NOMO-1 treated with dmso at 0.1 percent for 144 hours (cell line): Measurements from ENCODE around the gene KHDC1.
A peak's percentile ranks its signal among the peaks of the same experiment; 100 is the strongest.
"Not testable (repeated sequence)": the region's sequence is repeated elsewhere in the genome, so short reads cannot be mapped to it uniquely, and the experiment has no call there.

Experiments
- DNase-seq: peaks from one replicate; lab custom pipeline; 2025; ENCODE audit not compliant: unreplicated experiment; lab: John Stamatoyannopoulos, UW

KHDC1 gene

GRCh38 chr6:73262671-73263569 is at the start of gene KHDC1:
KHDC1 (minus strand) TSS chr6:73263196; CDS start chr6:73242517, 20,679 bp downstream.
- DNase-seq = peak; percentile 26

GRCh38 chr6:73310503-73310845 is 47.5 kb upstream of the KHDC1 start:
- not testable (repeated sequence) for DNase-seq

GRCh38 chr6:73309785-73310502 is 46.9 kb upstream of the KHDC1 start:
- DNase-seq = peak; percentile 63

GRCh38 chr6:73309535-73309784 is 46.5 kb upstream of the KHDC1 start:
- no peak for DNase-seq

- no peak for DNase-seq
Observed at GRCh38 chr6:73308712-73309534, 45.9 kb upstream of the KHDC1 start.

GRCh38 chr6:73303773-73304172 is 40.8 kb upstream of the KHDC1 start:
- DNase-seq = not testable (repeated sequence)

GRCh38 chr6:73302339-73302738 is 39.3 kb upstream of the KHDC1 start:
- DNase-seq = no peak

GRCh38 chr6:73299151-73299971 is 36.4 kb upstream of the KHDC1 start:
- DNase-seq = no peak

GRCh38 chr6:73293331-73293730 is 30.3 kb upstream of the KHDC1 start:
- DNase-seq = no peak

GRCh38 chr6:73290435-73290834 is 27.4 kb upstream of the KHDC1 start:
- no peak for DNase-seq

- DNase-seq = no peak
Observed at GRCh38 chr6:73286752-73287151, 23.8 kb upstream of the KHDC1 start.

- DNase-seq = no peak
Observed at GRCh38 chr6:73285674-73286283, 22.8 kb upstream of the KHDC1 start.

- DNase-seq = no peak
Observed at GRCh38 chr6:73282871-73283270, 19.9 kb upstream of the KHDC1 start.

GRCh38 chr6:73281684-73282083 is 18.7 kb upstream of the KHDC1 start:
- not testable (repeated sequence) for DNase-seq

GRCh38 chr6:73269296-73269695 is 6.3 kb upstream of the KHDC1 start:
- not testable (repeated sequence) for DNase-seq

- not testable (repeated sequence) for DNase-seq
Observed at GRCh38 chr6:73268896-73269295, 5.9 kb upstream of the KHDC1 start.

GRCh38 chr6:73264446-73264845 is 1.4 kb upstream of the KHDC1 start:
- DNase-seq = no peak

- no peak for DNase-seq
Observed at GRCh38 chr6:73263570-73263909, 544 bp upstream of the KHDC1 start.

GRCh38 chr6:73258721-73259120 is 4.3 kb downstream of the KHDC1 start:
- no peak for DNase-seq

GRCh38 chr6:73254323-73254722 is 8.7 kb downstream of the KHDC1 start:
- DNase-seq = not testable (repeated sequence)
